Transverse colon (tissue), 4 donors: ENCODE data around the gene CD82. TPM values are rescaled to one million over a fixed set of nuclear protein-coding genes. Genes with fewer than 3 reads are reported as not detected.

ENCODE experiments used
- DNase-seq: peaks from one replicate; pipeline ENCODE4 v3.0.0-alpha.2; 2019
- H3K27ac ChIP-seq, 4 donors: fragments of 200-600 bp; sonication (generic); 2 replicates each; pipeline ENCODE4 v1.5.1; 2016 to 2018; ENCODE audit warnings: inconsistent platforms in 4 of 4
- H3K27me3 ChIP-seq: fragments of 200-600 bp; sonication (generic); 2 replicates; pipeline ENCODE4 v1.5.1; 2017; ENCODE audit warnings: inconsistent platforms
- H3K36me3 ChIP-seq, 4 donors: fragments of 200-600 bp; sonication (generic); 2 replicates each; pipeline ENCODE4 v1.5.1; 2017 to 2019; ENCODE audit warnings: inconsistent platforms in 4 of 4
- H3K4me1 ChIP-seq, 4 donors: fragments of 200-600 bp; sonication (generic); 2 replicates each; pipeline ENCODE4 v1.5.1; 2017 to 2020; ENCODE audit warnings: inconsistent platforms in 4 of 4
- H3K4me3 ChIP-seq, 4 donors: fragments of 200-600 bp; sonication (generic); 1 replicate in 1 of 4; 2 replicates in 3 of 4; pipeline versions ENCODE4 v1.5.1 to v1.6.1; 2017 to 2019; ENCODE audit warnings: inconsistent platforms in 4 of 4
- H3K9me3 ChIP-seq, 2 donors: fragments of 200-600 bp; sonication (generic); 2 replicates each; pipeline ENCODE4 v1.5.1; 2017 to 2019; ENCODE audit warnings: inconsistent platforms in 2 of 2
- EP300 ChIP-seq: sonication (generic); formaldehyde crosslinking; IDR thresholded peaks from one replicate; pipeline ENCODE4 v1.6.1; 2017; ENCODE audit warnings: antibody characterized with exemption, low read depth
- POLR2A ChIP-seq: fragments of 450-650 bp; IDR thresholded peaks from one replicate; pipeline ENCODE4 v1.6.1; 2016; ENCODE audit warnings: antibody characterized with exemption, mild to moderate bottlenecking, moderate library complexity
- POLR2AphosphoS5 ChIP-seq, 3 donors: sonication (generic); formaldehyde crosslinking; IDR thresholded peaks; one replicate each; pipeline ENCODE4 v1.6.1; 2016; ENCODE audit warnings: antibody characterized with exemption in 3 of 3
- whole genome bisulfite sequencing, 2 donors: methylation state at CpG; one replicate each; pipeline ENCODE4 v1.1.5; 2018; ENCODE audit warnings: low coverage in 1 of 2; 5-methylcytosine and 5-hydroxymethylcytosine counted together
- in situ Hi-C, 4 donors: fragments of 200-750 bp; cut with MboI; loops; one replicate each; pipeline versions ENCODE4 v1.15.0 to v1.15.1; 2017; ENCODE audit warnings: low sequenced_read_pairs in 3 of 4, low pct_ligation_motif_present in 1 of 4, low pct_unique_long_range_greater_than_20kb in 1 of 4
- intact Hi-C: fragments of 100-400 bp; cut with DNase I; formaldehyde crosslinking; loops from one replicate; pipeline ENCODE4 v1.15.1; 2023; ENCODE audit warnings: low total_unique reads
- total RNA-seq, 4 donors: library from RNA; depleted of rRNA; stranded (reverse); fragments of >200 nt; gene quantifications; one replicate each; pipeline ENCODE4 v1.1.0, GENCODE V29; 2016
- TF ChIP-seq, protein P1 (sequence below), 5 experiments: fragments of 200-600 bp in 3 of 5; fragments of 450-650 bp in 2 of 5; sonication (generic) in 3 of 5; IDR thresholded peaks; 1 replicate in 2 of 5; 2 replicates in 3 of 5; pipeline ENCODE4 v1.5.1; 2016 to 2017; ENCODE audit warnings: antibody characterized with exemption in 5 of 5, inconsistent platforms in 3 of 5, mild to moderate bottlenecking in 2 of 5, moderate library complexity in 1 of 5

Gene CD82
- total RNA-seq, 4 donors from 2014 or later = 7.9 to 23.1 (median 14.0) TPM

DNA sequence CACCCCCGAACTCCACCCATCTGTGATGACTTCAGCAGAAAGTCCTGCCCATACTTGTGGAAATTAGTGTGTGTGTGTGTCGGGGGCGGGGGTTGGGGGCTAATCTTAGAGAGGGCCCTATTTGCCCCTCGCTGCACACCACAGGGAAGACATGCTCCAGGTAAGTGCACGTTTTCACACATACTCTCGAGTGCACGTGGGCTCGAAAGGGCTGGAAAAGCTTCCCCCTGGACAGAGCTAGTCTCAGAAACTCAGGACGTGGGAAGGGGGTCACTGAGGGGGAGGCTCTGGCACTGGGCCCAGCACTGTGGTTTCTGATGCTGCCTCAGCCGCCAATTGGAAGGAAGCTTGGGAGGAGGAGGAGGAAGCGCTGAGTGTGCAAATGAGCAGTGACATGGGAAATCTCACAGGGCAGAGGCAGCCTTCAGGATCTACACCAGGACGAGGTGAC, 40.7 kb upstream of the CD82 start:
- in situ Hi-C loops (loop anchor here in 2 of 4 donors (25.0 kb wide), 2 partner anchors 412 to 437 kb away; partner anchors contain the start of gene EXT2 (in 1 of the 2)), intact Hi-C loops (no loop called here)
- no peak overlapping the region for H3K4me3 ChIP-seq
- no peak for DNase-seq
- no peaks in the 10 kb centered on the region for H3K9me3 ChIP-seq
- H3K27ac ChIP-seq = no peak overlapping the region
- TF ChIP-seq POLR2A = no peak
- no peaks in the 10 kb centered on the region for H3K36me3 ChIP-seq
- H3K4me1 ChIP-seq = peaks cover 0 to 3% (median 0%) of the 10 kb centered on the region in 4 donors
- H3K27me3 ChIP-seq = no peaks in the 10 kb centered on the region
- 76 to 93% methylated on average over 3 to 12 of the region's 12 CpGs for WGBS, 2 donors

DNA sequence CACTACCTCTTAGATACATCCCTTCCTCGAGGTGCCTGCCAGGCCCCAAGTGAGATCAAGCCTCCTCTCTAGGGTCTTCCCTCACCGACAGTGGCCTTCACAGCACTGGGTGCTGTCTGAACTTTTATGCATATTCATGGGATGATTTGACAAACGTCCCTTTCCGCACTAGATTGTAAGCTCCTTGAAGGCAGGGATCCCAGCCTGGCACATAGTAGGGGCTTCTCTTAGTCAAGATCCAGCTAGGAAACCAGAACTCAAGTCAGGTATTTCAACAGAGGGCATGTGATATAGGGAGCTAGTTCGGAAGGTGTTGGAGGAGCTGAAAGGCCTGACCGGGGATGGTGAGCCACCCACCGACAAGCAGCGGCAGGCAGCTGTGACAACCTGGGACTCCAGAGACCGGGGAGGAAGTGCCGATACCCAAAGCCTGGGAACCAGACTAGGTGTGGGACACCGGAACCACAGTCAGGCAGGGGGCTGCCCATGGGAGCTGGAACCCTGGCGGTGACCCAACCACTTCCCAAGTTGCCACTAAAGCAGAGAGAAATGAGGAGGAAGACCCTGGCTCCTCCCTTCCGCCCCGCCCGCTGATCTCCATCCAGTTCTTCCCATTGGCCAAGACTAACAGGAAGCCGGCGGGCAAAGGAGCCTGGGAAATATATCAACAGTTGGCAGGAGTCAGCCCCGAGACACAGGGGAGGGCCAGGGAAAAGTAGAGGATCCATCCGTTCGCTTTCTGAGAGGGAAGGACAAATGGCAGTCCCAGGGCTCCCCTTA, 39.8 kb upstream of the CD82 start:
- TF ChIP-seq POLR2AphosphoS5 (IDR thresholded peaks at IDR 0.05) (no peak), EP300 (no peak), POLR2A (no peak)
- TF ChIP-seq, protein P1, sequence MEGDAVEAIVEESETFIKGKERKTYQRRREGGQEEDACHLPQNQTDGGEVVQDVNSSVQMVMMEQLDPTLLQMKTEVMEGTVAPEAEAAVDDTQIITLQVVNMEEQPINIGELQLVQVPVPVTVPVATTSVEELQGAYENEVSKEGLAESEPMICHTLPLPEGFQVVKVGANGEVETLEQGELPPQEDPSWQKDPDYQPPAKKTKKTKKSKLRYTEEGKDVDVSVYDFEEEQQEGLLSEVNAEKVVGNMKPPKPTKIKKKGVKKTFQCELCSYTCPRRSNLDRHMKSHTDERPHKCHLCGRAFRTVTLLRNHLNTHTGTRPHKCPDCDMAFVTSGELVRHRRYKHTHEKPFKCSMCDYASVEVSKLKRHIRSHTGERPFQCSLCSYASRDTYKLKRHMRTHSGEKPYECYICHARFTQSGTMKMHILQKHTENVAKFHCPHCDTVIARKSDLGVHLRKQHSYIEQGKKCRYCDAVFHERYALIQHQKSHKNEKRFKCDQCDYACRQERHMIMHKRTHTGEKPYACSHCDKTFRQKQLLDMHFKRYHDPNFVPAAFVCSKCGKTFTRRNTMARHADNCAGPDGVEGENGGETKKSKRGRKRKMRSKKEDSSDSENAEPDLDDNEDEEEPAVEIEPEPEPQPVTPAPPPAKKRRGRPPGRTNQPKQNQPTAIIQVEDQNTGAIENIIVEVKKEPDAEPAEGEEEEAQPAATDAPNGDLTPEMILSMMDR (IDR thresholded peaks at IDR 0.05) = no peak
- Histone ChIP-seq H3K27ac (no peak overlapping the region), H3K4me1 (no peaks in the 10 kb centered on the region), H3K4me3 (no peak overlapping the region), H3K9me3 (no peaks in the 10 kb centered on the region), H3K27me3 (no peaks in the 10 kb centered on the region), H3K36me3 (no peaks in the 10 kb centered on the region)
- intact Hi-C loops (no loop called here), in situ Hi-C loops (loop anchor here in 2 of 4 donors (25.0 kb wide), 2 partner anchors 413 to 438 kb away; partner anchors contain the start of gene EXT2 (in 1 of the 2))
- WGBS, 2 donors = 87 to 95% methylated on average over 3 to 20 of the region's 20 CpGs
- no peak for DNase-seq

DNA sequence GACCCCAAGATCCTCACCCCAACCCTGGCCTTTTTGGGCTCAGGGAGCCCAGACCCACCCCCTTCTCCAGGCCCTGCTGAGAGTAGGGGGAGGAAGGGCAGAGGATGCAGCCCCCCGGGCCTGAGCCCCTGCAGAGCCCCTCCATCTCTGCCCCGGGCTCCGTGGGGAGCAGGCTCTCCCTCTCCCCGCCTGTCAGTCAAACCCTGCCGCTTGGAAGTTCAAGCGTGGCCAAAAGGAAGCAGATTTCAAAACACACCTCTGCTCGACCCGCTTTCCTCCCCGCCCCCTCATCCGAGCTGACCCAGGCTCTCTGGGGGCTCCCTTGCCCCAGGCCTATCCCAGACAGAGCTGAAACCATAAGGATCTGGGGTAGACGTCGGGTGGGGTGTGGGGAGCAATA, 39.0 kb upstream of the CD82 start:
- DNase-seq = no peak
- no peak overlapping the region for H3K27ac ChIP-seq
- intact Hi-C loops = no loop called here
- no peak for TF ChIP-seq EP300
- no peak for TF ChIP-seq POLR2A
- no peak for TF ChIP-seq POLR2AphosphoS5 (IDR thresholded peaks at IDR 0.05)
- TF ChIP-seq, protein P1 (IDR thresholded peaks at IDR 0.05) = no peak
- H3K27me3 ChIP-seq = no peaks in the 10 kb centered on the region
- 78% methylated on average over 12 of the region's 12 CpGs; no CpG with 5 or more reads in 1 of the 2 donors for WGBS, 2 donors
- H3K9me3 ChIP-seq = no peaks in the 10 kb centered on the region
- H3K4me3 ChIP-seq = no peak overlapping the region
- H3K4me1 ChIP-seq = no peaks in the 10 kb centered on the region
- in situ Hi-C loops = loop anchor here in 2 of 4 donors (25.0 kb wide), 2 partner anchors 414 to 439 kb away; partner anchors contain the start of gene EXT2 (in 1 of the 2)
- H3K36me3 ChIP-seq = no peaks in the 10 kb centered on the region

DNA sequence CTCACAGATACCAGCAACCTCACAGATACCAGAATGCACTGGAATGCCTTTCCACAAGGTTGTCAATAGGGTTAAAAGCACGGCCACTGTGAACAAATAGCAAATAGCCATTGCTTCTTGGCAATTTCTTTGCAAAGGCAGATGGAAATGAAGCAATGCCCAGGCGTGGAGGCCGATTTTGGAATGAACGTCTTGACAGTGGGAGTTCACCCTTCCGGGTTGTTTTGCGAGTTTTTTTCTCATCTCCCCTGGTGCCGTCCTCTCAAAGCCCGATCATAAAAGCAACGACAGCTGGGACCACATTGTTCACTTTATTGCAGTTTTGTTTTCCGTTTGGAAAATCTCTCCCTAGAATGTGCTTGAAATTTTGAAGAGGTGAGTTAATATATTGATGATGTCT, 38.0 kb upstream of the CD82 start:
- no peaks in the 10 kb centered on the region for H3K9me3 ChIP-seq
- no peaks in the 10 kb centered on the region for H3K36me3 ChIP-seq
- H3K27ac ChIP-seq = no peak overlapping the region
- no peaks in the 10 kb centered on the region for H3K4me1 ChIP-seq
- WGBS, 2 donors = 43 to 52% methylated on average over 7 to 10 of the region's 10 CpGs
- H3K4me3 ChIP-seq = no peak overlapping the region
- no peaks in the 10 kb centered on the region for H3K27me3 ChIP-seq
- TF ChIP-seq, protein P1 (IDR thresholded peaks at IDR 0.05) = no peak
- DNase-seq = no peak
- in situ Hi-C loops (loop anchor here in 2 of 4 donors (25.0 kb wide), 2 partner anchors 415 to 440 kb away; partner anchors contain the start of gene EXT2 (in 1 of the 2)), intact Hi-C loops (no loop called here)
